ENCODE measurements around the gene GP9.
"Not testable (repeated sequence)": the region's sequence is repeated elsewhere in the genome, so short reads cannot be mapped to it uniquely, and the experiment has no call there.

GP9 gene

GRCh38 chr3:129081503-129081902 lies 20.9 kb downstream of the GP9 start:
- Histone ChIP-seq H3K9ac (ENCODE audit: low read length) (no peak overlapping the region), H3K4me1 (ENCODE audit: control insufficient read depth, insufficient read depth, low read length) (no peaks in the 10 kb centered on the region), H3K27ac (ENCODE audit: low read depth, low read length) (no peak overlapping the region), H3K4me3 (ENCODE audit: low read depth, low read length) (no peak overlapping the region), H3K9me3 (ENCODE audit: control insufficient read depth, insufficient read depth, low read depth, low read length) (no peaks in the 10 kb centered on the region), H3K27me3 (ENCODE audit: control insufficient read depth, insufficient read depth, low read length) (no peaks in the 10 kb centered on the region), H3K36me3 (ENCODE audit: control insufficient read depth, insufficient read depth, low read length) (no peaks in the 10 kb centered on the region)

- Histone ChIP-seq H3K9ac (ENCODE audit: low read length) (no peak overlapping the region), H3K4me3 (ENCODE audit: low read depth, low read length) (no peak overlapping the region), H3K27me3 (ENCODE audit: control insufficient read depth, insufficient read depth, low read length) (no peaks in the 10 kb centered on the region), H3K27ac (ENCODE audit: low read depth, low read length) (no peak overlapping the region), H3K36me3 (ENCODE audit: control insufficient read depth, insufficient read depth, low read length) (no peaks in the 10 kb centered on the region), H3K9me3 (ENCODE audit: control insufficient read depth, insufficient read depth, low read depth, low read length) (no peaks in the 10 kb centered on the region), H3K4me1 (ENCODE audit: control insufficient read depth, insufficient read depth, low read length) (no peaks in the 10 kb centered on the region)
Observed at GRCh38 chr3:129082026-129082425, 21.4 kb downstream of the GP9 start.

- H3K9me3 ChIP-seq (ENCODE audit: control insufficient read depth, insufficient read depth, low read depth, low read length) = no peaks in the 10 kb centered on the region
- no peaks in the 10 kb centered on the region for H3K36me3 ChIP-seq (ENCODE audit: control insufficient read depth, insufficient read depth, low read length)
- no peak overlapping the region for H3K4me3 ChIP-seq (ENCODE audit: low read depth, low read length)
- no peaks in the 10 kb centered on the region for H3K4me1 ChIP-seq (ENCODE audit: control insufficient read depth, insufficient read depth, low read length)
- no peaks in the 10 kb centered on the region for H3K27me3 ChIP-seq (ENCODE audit: control insufficient read depth, insufficient read depth, low read length)
- H3K9ac ChIP-seq (ENCODE audit: low read length) = no peak overlapping the region
- H3K27ac ChIP-seq (ENCODE audit: low read depth, low read length) = no peak overlapping the region
Observed at GRCh38 chr3:129084501-129084900, 23.9 kb downstream of the GP9 start.

- Histone ChIP-seq H3K27ac (ENCODE audit: low read depth, low read length) (no peak overlapping the region), H3K27me3 (ENCODE audit: control insufficient read depth, insufficient read depth, low read length) (no peaks in the 10 kb centered on the region), H3K9me3 (ENCODE audit: control insufficient read depth, insufficient read depth, low read depth, low read length) (no peaks in the 10 kb centered on the region), H3K36me3 (ENCODE audit: control insufficient read depth, insufficient read depth, low read length) (no peaks in the 10 kb centered on the region), H3K4me1 (ENCODE audit: control insufficient read depth, insufficient read depth, low read length) (no peaks in the 10 kb centered on the region), H3K9ac (ENCODE audit: low read length) (no peak overlapping the region), H3K4me3 (ENCODE audit: low read depth, low read length) (no peak overlapping the region)
Observed at GRCh38 chr3:129085165-129085715, 24.7 kb downstream of the GP9 start.

GRCh38 chr3:129085818-129086217 lies 25.2 kb downstream of the GP9 start:
- Histone ChIP-seq H3K9ac (ENCODE audit: low read length) (no peak overlapping the region), H3K4me1 (ENCODE audit: control insufficient read depth, insufficient read depth, low read length) (no peaks in the 10 kb centered on the region), H3K36me3 (ENCODE audit: control insufficient read depth, insufficient read depth, low read length) (no peaks in the 10 kb centered on the region), H3K4me3 (ENCODE audit: low read depth, low read length) (no peak overlapping the region), H3K9me3 (ENCODE audit: control insufficient read depth, insufficient read depth, low read depth, low read length) (no peaks in the 10 kb centered on the region), H3K27ac (ENCODE audit: low read depth, low read length) (no peak overlapping the region), H3K27me3 (ENCODE audit: control insufficient read depth, insufficient read depth, low read length) (no peaks in the 10 kb centered on the region)

- H3K27me3 ChIP-seq (ENCODE audit: control insufficient read depth, insufficient read depth, low read length) = no peaks in the 10 kb centered on the region
- no peak overlapping the region for H3K4me3 ChIP-seq (ENCODE audit: low read depth, low read length)
- H3K27ac ChIP-seq (ENCODE audit: low read depth, low read length) = no peak overlapping the region
- no peaks in the 10 kb centered on the region for H3K4me1 ChIP-seq (ENCODE audit: control insufficient read depth, insufficient read depth, low read length)
- H3K9me3 ChIP-seq (ENCODE audit: control insufficient read depth, insufficient read depth, low read depth, low read length) = no peaks in the 10 kb centered on the region
- peaks cover 8% of the 10 kb centered on the region for H3K36me3 ChIP-seq (ENCODE audit: control insufficient read depth, insufficient read depth, low read length)
- no peak overlapping the region for H3K9ac ChIP-seq (ENCODE audit: low read length)
Observed at GRCh38 chr3:129087138-129087702, 26.6 kb downstream of the GP9 start.

GRCh38 chr3:129087904-129088303 lies 27.3 kb downstream of the GP9 start:
- H3K27me3 ChIP-seq (ENCODE audit: control insufficient read depth, insufficient read depth, low read length); H3K9me3 ChIP-seq (ENCODE audit: control insufficient read depth, insufficient read depth, low read depth, low read length); H3K4me3 ChIP-seq (ENCODE audit: low read depth, low read length); H3K9ac ChIP-seq (ENCODE audit: low read length); H3K27ac ChIP-seq (ENCODE audit: low read depth, low read length); H3K4me1 ChIP-seq (ENCODE audit: control insufficient read depth, insufficient read depth, low read length): not testable (repeated sequence)
- H3K36me3 ChIP-seq (ENCODE audit: control insufficient read depth, insufficient read depth, low read length) = peaks cover 11% of the 10 kb centered on the region

- H3K4me3 ChIP-seq (ENCODE audit: low read depth, low read length); H3K27ac ChIP-seq (ENCODE audit: low read depth, low read length); H3K27me3 ChIP-seq (ENCODE audit: control insufficient read depth, insufficient read depth, low read length); H3K9ac ChIP-seq (ENCODE audit: low read length); H3K4me1 ChIP-seq (ENCODE audit: control insufficient read depth, insufficient read depth, low read length); H3K9me3 ChIP-seq (ENCODE audit: control insufficient read depth, insufficient read depth, low read depth, low read length): not testable (repeated sequence)
- H3K36me3 ChIP-seq (ENCODE audit: control insufficient read depth, insufficient read depth, low read length) = peaks cover 11% of the 10 kb centered on the region
Observed at GRCh38 chr3:129088312-129088711, 27.7 kb downstream of the GP9 start.

GRCh38 chr3:129095285-129095684 lies 34.7 kb downstream of the GP9 start:
- Histone ChIP-seq H3K4me1 (ENCODE audit: control insufficient read depth, insufficient read depth, low read length) (no peaks in the 10 kb centered on the region), H3K4me3 (ENCODE audit: low read depth, low read length) (no peak overlapping the region), H3K27me3 (ENCODE audit: control insufficient read depth, insufficient read depth, low read length) (no peaks in the 10 kb centered on the region), H3K9ac (ENCODE audit: low read length) (no peak overlapping the region), H3K36me3 (ENCODE audit: control insufficient read depth, insufficient read depth, low read length) (peaks cover 31% of the 10 kb centered on the region), H3K9me3 (ENCODE audit: control insufficient read depth, insufficient read depth, low read depth, low read length) (no peaks in the 10 kb centered on the region), H3K27ac (ENCODE audit: low read depth, low read length) (no peak overlapping the region)

- peaks cover 4% of the 10 kb centered on the region; the same call in 1 of the 2 replicates for H3K36me3 ChIP-seq (ENCODE audit: control insufficient read depth, insufficient read depth, low read length)
- H3K9ac ChIP-seq (ENCODE audit: low read length) = no peak overlapping the region
- H3K4me3 ChIP-seq (ENCODE audit: low read depth, low read length) = no peak overlapping the region
- no peaks in the 10 kb centered on the region for H3K9me3 ChIP-seq (ENCODE audit: control insufficient read depth, insufficient read depth, low read depth, low read length)
- H3K27me3 ChIP-seq (ENCODE audit: control insufficient read depth, insufficient read depth, low read length) = no peaks in the 10 kb centered on the region
- H3K27ac ChIP-seq (ENCODE audit: low read depth, low read length) = no peak overlapping the region
- no peaks in the 10 kb centered on the region for H3K4me1 ChIP-seq (ENCODE audit: control insufficient read depth, insufficient read depth, low read length)
Observed at GRCh38 chr3:129100274-129100673, 39.7 kb downstream of the GP9 start.

GRCh38 chr3:129101370-129102138 lies 41.0 kb downstream of the GP9 start:
- Histone ChIP-seq H3K4me1 (ENCODE audit: control insufficient read depth, insufficient read depth, low read length) (no peaks in the 10 kb centered on the region), H3K9ac (ENCODE audit: low read length) (no peak overlapping the region), H3K4me3 (ENCODE audit: low read depth, low read length) (no peak overlapping the region), H3K9me3 (ENCODE audit: control insufficient read depth, insufficient read depth, low read depth, low read length) (no peaks in the 10 kb centered on the region), H3K36me3 (ENCODE audit: control insufficient read depth, insufficient read depth, low read length) (0 out of 2 replicates have a peak, but pooled peaks cover 2% of the 10 kb centered on the region), H3K27ac (ENCODE audit: low read depth, low read length) (no peak overlapping the region), H3K27me3 (ENCODE audit: control insufficient read depth, insufficient read depth, low read length) (no peaks in the 10 kb centered on the region)
